SK-N-SH treated with all-trans-retinoic acid at 6 μM for 48 hours (cell line): Measurements from ENCODE around the gene SELENOT.

Experiments used
- ATAC-seq: fragments of 200-7000 bp; cut with Tn5 transposase; 3 replicates; pipeline ENCODE4 v1.9.1; 2020; ENCODE audit warnings: mild to moderate bottlenecking, moderate library complexity
- ARNTL ChIP-seq: fragments of 450-650 bp; formaldehyde crosslinking; IDR thresholded peaks from 2 replicates; pipeline ENCODE4 v1.5.0; 2020; ENCODE audit warnings: low read depth, mild to moderate bottlenecking, moderate library complexity, borderline replicate concordance
- BACH2 ChIP-seq: fragments of 250-450 bp; sonication (Bioruptor Pico); IDR thresholded peaks from 2 replicates; pipeline ENCODE4 v1.9.0; 2021; ENCODE audit warnings: mild to moderate bottlenecking, borderline replicate concordance
- CREB5 ChIP-seq: fragments of 250-450 bp; sonication (Bioruptor Pico); IDR thresholded peaks from 2 replicates; pipeline ENCODE4 v1.5.1; 2020; ENCODE audit warnings: low read depth, mild to moderate bottlenecking, moderate library complexity
- CSDC2 ChIP-seq: fragments of 250-450 bp; sonication (Bioruptor Pico); IDR thresholded peaks from 2 replicates; pipeline ENCODE4 v1.5.0; 2020; ENCODE audit warnings: mild to moderate bottlenecking, moderate library complexity
- CSRNP3 ChIP-seq: fragments of 250-450 bp; sonication (Bioruptor Pico); IDR thresholded peaks from 2 replicates; pipeline ENCODE4 v1.5.1; 2021; ENCODE audit warnings: mild to moderate bottlenecking, moderate library complexity
- ESRRG ChIP-seq: fragments of 250-450 bp; sonication (Bioruptor Pico); IDR thresholded peaks from 2 replicates; pipeline ENCODE4 v1.6.1; 2021; ENCODE audit warnings: mild to moderate bottlenecking
- GLIS3 ChIP-seq: fragments of 250-450 bp; sonication (Bioruptor Pico); IDR thresholded peaks from 2 replicates; pipeline ENCODE4 v1.5.0; 2020; ENCODE audit warnings: mild to moderate bottlenecking, moderate library complexity
- ISL1 ChIP-seq: fragments of 250-450 bp; sonication (Bioruptor Pico); IDR thresholded peaks from 2 replicates; pipeline ENCODE4 v2.1.2; 2022; ENCODE audit warnings: mild to moderate bottlenecking, moderate library complexity
- OSR1 ChIP-seq: fragments of 250-450 bp; sonication (Bioruptor Pico); IDR thresholded peaks from 2 replicates; pipeline ENCODE4 v1.8.0; 2022; ENCODE audit warnings: moderate library complexity, mild to moderate bottlenecking, inconsistent platforms
- PATZ1 ChIP-seq: fragments of 250-450 bp; sonication (Bioruptor Pico); IDR thresholded peaks from 2 replicates; pipeline ENCODE4 v1.8.0; 2020; ENCODE audit warnings: mild to moderate bottlenecking, moderate library complexity, borderline replicate concordance
- POU6F1 ChIP-seq: fragments of 250-450 bp; sonication (Bioruptor Pico); IDR thresholded peaks from 2 replicates; pipeline ENCODE4 v1.8.0; 2021; ENCODE audit warnings: low read depth, mild to moderate bottlenecking, moderate library complexity, borderline replicate concordance
- PPARA ChIP-seq: fragments of 250-450 bp; sonication (Bioruptor Pico); IDR thresholded peaks from 2 replicates; pipeline ENCODE4 v1.5.0; 2020; ENCODE audit warnings: mild to moderate bottlenecking, borderline replicate concordance
- RARB ChIP-seq: fragments of 250-450 bp; sonication (Bioruptor Pico); IDR thresholded peaks from 2 replicates; pipeline ENCODE4 v1.8.0; 2021; ENCODE audit warnings: mild to moderate bottlenecking, moderate library complexity
- TCF4 ChIP-seq: fragments of 250-450 bp; sonication (Bioruptor Pico); IDR thresholded peaks from 2 replicates; pipeline ENCODE4 v1.8.0; 2021; ENCODE audit warnings: mild to moderate bottlenecking, moderate library complexity, borderline replicate concordance
- TOX ChIP-seq: fragments of 250-450 bp; sonication (Bioruptor Pico); IDR thresholded peaks from 2 replicates; pipeline ENCODE4 v1.8.0; 2021; ENCODE audit warnings: mild to moderate bottlenecking, moderate library complexity, borderline replicate concordance
- TSHZ2 ChIP-seq: fragments of 250-450 bp; sonication (Bioruptor Pico); IDR thresholded peaks from 2 replicates; pipeline ENCODE4 v1.5.0; 2020; ENCODE audit warnings: mild to moderate bottlenecking, moderate library complexity
- ZC3H10 ChIP-seq: fragments of 250-450 bp; sonication (Bioruptor Pico); IDR thresholded peaks from 2 replicates; pipeline ENCODE4 v1.5.1; 2021; ENCODE audit warnings: mild to moderate bottlenecking, moderate library complexity
- ZFP3 ChIP-seq: fragments of 250-450 bp; sonication (Bioruptor Pico); IDR thresholded peaks from 2 replicates; pipeline ENCODE4 v1.5.0; 2020; ENCODE audit warnings: mild to moderate bottlenecking, moderate library complexity
- ZFP30 ChIP-seq: fragments of 450-650 bp; formaldehyde crosslinking; IDR thresholded peaks from 2 replicates; pipeline ENCODE4 v1.5.0; 2022; ENCODE audit warnings: mild to moderate bottlenecking, moderate library complexity
- ZNF565 ChIP-seq: fragments of 450-650 bp; formaldehyde crosslinking; conservative IDR thresholded peaks from 2 replicates; pipeline ENCODE4 v1.5.0; 2020; ENCODE audit warnings: low read depth, mild to moderate bottlenecking, moderate library complexity
- ZNF70 ChIP-seq: fragments of 450-650 bp; formaldehyde crosslinking; IDR thresholded peaks from 2 replicates; pipeline ENCODE4 v1.5.0; 2020; ENCODE audit warnings: mild to moderate bottlenecking, moderate library complexity
- ZNF8 ChIP-seq: fragments of 450-650 bp; formaldehyde crosslinking; IDR thresholded peaks from 2 replicates; pipeline ENCODE4 v1.5.0; 2020; ENCODE audit warnings: mild to moderate bottlenecking, moderate library complexity

SELENOT gene

GRCh38 chr3:150609988-150610387 lies 6.9 kb downstream of the SELENOT start:
- no peak for ATAC-seq
- TF ChIP-seq ZFP3 (CRISPR knock-in tag): no peak
- TF ChIP-seq CSRNP3 (CRISPR knock-in tag): no peak
- no peak for TF ChIP-seq GLIS3 (CRISPR knock-in tag)
- TF ChIP-seq PPARA (CRISPR knock-in tag): no peak
- TF ChIP-seq ARNTL (CRISPR knock-in tag): no peak
- TF ChIP-seq ISL1 (CRISPR knock-in tag): no peak
- TF ChIP-seq TOX (CRISPR knock-in tag): no peak
- no peak for TF ChIP-seq RARB
- no peak for TF ChIP-seq CREB5
- no peak for TF ChIP-seq BACH2 (CRISPR knock-in tag)
- no peak for TF ChIP-seq ESRRG (CRISPR knock-in tag)
- TF ChIP-seq PATZ1 (CRISPR knock-in tag): no peak
- no peak for TF ChIP-seq OSR1
- TF ChIP-seq ZNF70 (CRISPR knock-in tag): no peak
- TF ChIP-seq ZFP30 (CRISPR knock-in tag): no peak
- TF ChIP-seq ZNF565 (CRISPR knock-in tag): no peak
- no peak for TF ChIP-seq CSDC2 (CRISPR knock-in tag)

- no peak for TF ChIP-seq TSHZ2 (CRISPR knock-in tag)
- TF ChIP-seq TOX (CRISPR knock-in tag): no peak
- no peak for TF ChIP-seq ZNF8 (CRISPR knock-in tag)
- ATAC-seq: no peak
Observed at GRCh38 chr3:150610785-150611184, 7.7 kb downstream of the SELENOT start.

GRCh38 chr3:150611666-150612065 lies 8.5 kb downstream of the SELENOT start:
- ATAC-seq: no peak
- TF ChIP-seq PPARA (CRISPR knock-in tag): no peak
- TF ChIP-seq POU6F1 (CRISPR knock-in tag): no peak
- no peak for TF ChIP-seq ZNF70 (CRISPR knock-in tag)
- no peak for TF ChIP-seq ZC3H10 (CRISPR knock-in tag)
- TF ChIP-seq CREB5: no peak
- no peak for TF ChIP-seq TSHZ2 (CRISPR knock-in tag)
- TF ChIP-seq CSRNP3 (CRISPR knock-in tag): no peak
- no peak for TF ChIP-seq OSR1
- no peak for TF ChIP-seq ZNF8 (CRISPR knock-in tag)
- TF ChIP-seq ISL1 (CRISPR knock-in tag): no peak
- no peak for TF ChIP-seq GLIS3 (CRISPR knock-in tag)
- TF ChIP-seq TCF4 (CRISPR knock-in tag): no peak
- no peak for TF ChIP-seq ZFP3 (CRISPR knock-in tag)
- no peak for TF ChIP-seq ARNTL (CRISPR knock-in tag)
- no peak for TF ChIP-seq ESRRG (CRISPR knock-in tag)
- TF ChIP-seq RARB: no peak
- no peak for TF ChIP-seq BACH2 (CRISPR knock-in tag)
- no peak for TF ChIP-seq ZFP30 (CRISPR knock-in tag)
